Loucy (cell line): ENCODE results near the gene CHMP1A.

Experiments used
- H2AFZ ChIP-seq: fragments of 200-600 bp; sonication (generic); 2 replicates; pipeline ENCODE4 v1.6.0; 2016; ENCODE audit warnings: antibody characterized with exemption, mild to moderate bottlenecking, low read length, moderate library complexity
- H3F3A ChIP-seq: fragments of 200-600 bp; 2 replicates; pipeline ENCODE4 v1.6.0; 2016; ENCODE audit warnings: antibody characterized with exemption, low read depth, mild to moderate bottlenecking
- H3K27me3 ChIP-seq: fragments of 200-600 bp; sonication (generic); 2 replicates; pipeline ENCODE4 v1.6.1; 2014; ENCODE audit warnings: low read length, mild to moderate bottlenecking; ENCODE audit not compliant: insufficient read depth, poor library complexity, severe bottlenecking
- H3K36me3 ChIP-seq: fragments of 200-600 bp; sonication (generic); 2 replicates; pipeline ENCODE4 v1.6.1; 2016; ENCODE audit warnings: low read length; ENCODE audit not compliant: insufficient read depth
- H3K4me1 ChIP-seq: fragments of 200-600 bp; sonication (generic); 2 replicates; pipeline ENCODE4 v1.5.1; 2014; ENCODE audit warnings: low read length, mild to moderate bottlenecking; ENCODE audit not compliant: insufficient read depth, poor library complexity, severe bottlenecking
- H3K4me2 ChIP-seq: fragments of 200-600 bp; sonication (generic); 2 replicates; pipeline ENCODE4 v1.6.0; 2014; ENCODE audit warnings: antibody characterized with exemption, low read length, low read depth, mild to moderate bottlenecking; ENCODE audit not compliant: poor library complexity, severe bottlenecking
- H3K4me3 ChIP-seq: fragments of 200-600 bp; sonication (generic); 2 replicates; pipeline ENCODE4 v1.5.1; 2014; ENCODE audit warnings: low read length, mild to moderate bottlenecking, mixed read lengths; ENCODE audit not compliant: poor library complexity, severe bottlenecking
- H3K79me2 ChIP-seq: fragments of 200-600 bp; sonication (generic); 2 replicates; pipeline ENCODE4 v1.6.1; 2014; ENCODE audit warnings: low read length; ENCODE audit not compliant: insufficient read depth
- H3K9ac ChIP-seq: fragments of 200-600 bp; sonication (generic); 2 replicates; pipeline ENCODE4 v1.6.0; 2014; ENCODE audit warnings: mild to moderate bottlenecking, low read depth, low read length, moderate library complexity; ENCODE audit not compliant: poor library complexity, severe bottlenecking
- H3K9me2 ChIP-seq: fragments of 200-600 bp; sonication (generic); replicated peaks from 2 replicates; pipeline ENCODE4 v1.6.1; 2016; ENCODE audit warnings: low read depth, low read length, mixed read lengths
- H3K9me3 ChIP-seq: fragments of 200-600 bp; sonication (generic); 2 replicates; pipeline ENCODE4 v1.6.1; 2014; ENCODE audit warnings: mild to moderate bottlenecking, antibody characterized with exemption, low read length, low read depth; ENCODE audit not compliant: insufficient read depth
- H4K20me1 ChIP-seq: fragments of 200-600 bp; sonication (generic); 2 replicates; pipeline ENCODE4 v1.6.0; 2014; ENCODE audit warnings: antibody characterized with exemption, low read length, mild to moderate bottlenecking; ENCODE audit not compliant: insufficient read depth, poor library complexity, severe bottlenecking
- CTCF ChIP-seq: fragments of 200-600 bp; sonication (generic); conservative IDR thresholded peaks from 2 replicates; pipeline ENCODE4 v1.5.1; 2014; ENCODE audit warnings: mild to moderate bottlenecking, antibody characterized with exemption, low read length
- EZH2phosphoT487 ChIP-seq: fragments of 200-600 bp; IDR thresholded peaks from 2 replicates; pipeline ENCODE4 v1.6.1; 2018; ENCODE audit warnings: antibody characterized with exemption, mild to moderate bottlenecking, moderate library complexity, borderline replicate concordance

CHMP1A gene

GRCh38 chr16:89642574-89642973 is 14.9 kb downstream of the CHMP1A start:
- H4K20me1 ChIP-seq: no peaks in the 10 kb centered on the region
- no peaks in the 10 kb centered on the region for H3F3A ChIP-seq
- H2AFZ ChIP-seq: no peak overlapping the region
- no peak overlapping the region for H3K9ac ChIP-seq
- H3K4me3 ChIP-seq: no peak overlapping the region
- H3K27me3 ChIP-seq: no peaks in the 10 kb centered on the region
- H3K4me2 ChIP-seq: no peak overlapping the region
- no peaks in the 10 kb centered on the region for H3K9me3 ChIP-seq
- H3K9me2 ChIP-seq: no peaks in the 10 kb centered on the region
- H3K79me2 ChIP-seq: no peaks in the 10 kb centered on the region
- H3K4me1 ChIP-seq: no peaks in the 10 kb centered on the region
- H3K36me3 ChIP-seq: peaks cover 5% of the 10 kb centered on the region; the same call in 1 of the 2 replicates
- TF ChIP-seq CTCF (no peak), EZH2phosphoT487 (no peak)

GRCh38 chr16:89641458-89642119 is 15.9 kb downstream of the CHMP1A start:
- H3K9me2 ChIP-seq: no peaks in the 10 kb centered on the region
- H3K4me2 ChIP-seq: no peak overlapping the region
- H3K36me3 ChIP-seq: no peaks in the 10 kb centered on the region; the same call in 1 of the 2 replicates
- no peaks in the 10 kb centered on the region for H3F3A ChIP-seq
- H3K4me3 ChIP-seq: no peak overlapping the region
- no peaks in the 10 kb centered on the region for H4K20me1 ChIP-seq
- H3K9me3 ChIP-seq: no peaks in the 10 kb centered on the region
- H2AFZ ChIP-seq: no peak overlapping the region
- no peak overlapping the region for H3K9ac ChIP-seq
- no peaks in the 10 kb centered on the region for H3K79me2 ChIP-seq
- TF ChIP-seq EZH2phosphoT487: no peak
- no peak for TF ChIP-seq CTCF
- no peaks in the 10 kb centered on the region for H3K27me3 ChIP-seq
- no peaks in the 10 kb centered on the region for H3K4me1 ChIP-seq

GRCh38 chr16:89639385-89639784 is 18.1 kb downstream of the CHMP1A start:
- no peaks in the 10 kb centered on the region for H3K79me2 ChIP-seq
- H3K27me3 ChIP-seq: no peaks in the 10 kb centered on the region
- H3K4me2 ChIP-seq: no peak overlapping the region
- H3F3A ChIP-seq: no peaks in the 10 kb centered on the region
- H3K9ac ChIP-seq: no peak overlapping the region
- no peaks in the 10 kb centered on the region for H3K9me3 ChIP-seq
- H3K9me2 ChIP-seq: no peaks in the 10 kb centered on the region
- no peaks in the 10 kb centered on the region for H3K4me1 ChIP-seq
- H3K4me3 ChIP-seq: no peak overlapping the region
- no peak for TF ChIP-seq CTCF
- no peak for TF ChIP-seq EZH2phosphoT487
- H2AFZ ChIP-seq: no peak overlapping the region
- H3K36me3 ChIP-seq: no peaks in the 10 kb centered on the region
- H4K20me1 ChIP-seq: no peaks in the 10 kb centered on the region
